OCI-LY1 (cell line): ENCODE results near the gene CATSPER3.

ENCODE experiments used
- H2AFZ ChIP-seq: fragments of 200-600 bp; sonication (generic), shearing (Covaris generic); 2 replicates; pipeline ENCODE4 v1.6.0; 2014; ENCODE audit warnings: antibody characterized with exemption, mild to moderate bottlenecking, low read length
- H3F3A ChIP-seq: fragments of 200-600 bp; sonication (generic), shearing (Covaris generic); 2 replicates; pipeline ENCODE4 v1.6.0; 2014; ENCODE audit warnings: mild to moderate bottlenecking, antibody characterized with exemption, low read length, moderate library complexity; ENCODE audit not compliant: insufficient read depth
- H3K27ac ChIP-seq: fragments of 200-600 bp; sonication (generic); 2 replicates; pipeline ENCODE4 v1.5.1; 2014; ENCODE audit warnings: low read length, mixed run types, mild to moderate bottlenecking, low read depth; ENCODE audit not compliant: poor library complexity, severe bottlenecking
- H3K27me3 ChIP-seq: fragments of 200-600 bp; sonication (generic); 2 replicates; pipeline ENCODE4 v1.6.0; 2014; ENCODE audit warnings: antibody characterized with exemption, mild to moderate bottlenecking, low read length, moderate library complexity; ENCODE audit not compliant: insufficient read depth
- H3K36me3 ChIP-seq: fragments of 200-600 bp; sonication (generic); 2 replicates; pipeline ENCODE4 v1.6.1; 2014; ENCODE audit warnings: mild to moderate bottlenecking, antibody characterized with exemption, low read length, moderate library complexity, mixed read lengths; ENCODE audit not compliant: insufficient read depth
- H3K4me1 ChIP-seq: fragments of 200-600 bp; sonication (generic); 2 replicates; pipeline ENCODE4 v1.5.1; 2014; ENCODE audit warnings: mild to moderate bottlenecking, low read length, moderate library complexity; ENCODE audit not compliant: insufficient read depth, severe bottlenecking
- H3K4me2 ChIP-seq: fragments of 200-600 bp; sonication (generic), shearing (Covaris generic); 2 replicates; pipeline ENCODE4 v1.6.1; 2014; ENCODE audit warnings: low read length
- H3K4me3 ChIP-seq: fragments of 200-600 bp; sonication (generic); 2 replicates; pipeline ENCODE4 v1.5.1; 2014; ENCODE audit warnings: low read length, low read depth, mild to moderate bottlenecking, mixed read lengths; ENCODE audit not compliant: poor library complexity, severe bottlenecking
- H3K79me2 ChIP-seq: fragments of 200-600 bp; shearing (Covaris generic); 2 replicates; pipeline ENCODE4 v1.6.1; 2016; ENCODE audit warnings: mixed run types, low read length, mixed read lengths; ENCODE audit not compliant: insufficient read depth
- H3K9ac ChIP-seq: fragments of 200-600 bp; sonication (generic), shearing (Covaris generic); 2 replicates; pipeline ENCODE4 v1.6.1; 2014; ENCODE audit warnings: mild to moderate bottlenecking, low read length, mixed read lengths
- H3K9me2 ChIP-seq: fragments of 200-600 bp; sonication (generic), shearing (Covaris generic); 2 replicates; pipeline ENCODE4 v1.6.1; 2014; ENCODE audit warnings: low read depth, mild to moderate bottlenecking, low read length, mixed read lengths
- H3K9me3 ChIP-seq: fragments of 200-600 bp; shearing (Covaris generic); 2 replicates; pipeline ENCODE4 v1.6.1; 2014; ENCODE audit warnings: low read length, mixed read lengths
- H4K20me1 ChIP-seq: fragments of 200-600 bp; sonication (generic), shearing (Covaris generic); 2 replicates; pipeline ENCODE4 v1.6.0; 2016; ENCODE audit warnings: mild to moderate bottlenecking, low read length; ENCODE audit not compliant: insufficient read depth
- EZH2 ChIP-seq: fragments of 200-600 bp; sonication (generic), shearing (Covaris generic); IDR thresholded peaks from 2 replicates; pipeline ENCODE4 v1.8.0; 2017; ENCODE audit warnings: borderline replicate concordance, mixed run types, mild to moderate bottlenecking, antibody characterized with exemption, low read length, moderate library complexity, mixed read lengths
- TF ChIP-seq, protein P1 (sequence below): fragments of 200-600 bp; sonication (generic), shearing (Covaris generic); IDR thresholded peaks from 2 replicates; pipeline ENCODE4 v1.5.1; 2017; ENCODE audit warnings: mild to moderate bottlenecking, antibody characterized with exemption, low read length, moderate library complexity, mixed read lengths

The CATSPER3 gene

GRCh38 chr5:135036405-135036804 lies 68.7 kb downstream of the CATSPER3 start:
- Histone ChIP-seq H3K27ac (no peak overlapping the region), H3K4me2 (no peak overlapping the region), H3K9me3 (no peaks in the 10 kb centered on the region), H3K4me3 (no peak overlapping the region), H3K27me3 (no peaks in the 10 kb centered on the region; the same call in 1 of the 2 replicates), H3K9ac (no peak overlapping the region), H3F3A (no peaks in the 10 kb centered on the region), H4K20me1 (no peaks in the 10 kb centered on the region), H3K9me2 (no peaks in the 10 kb centered on the region), H3K36me3 (no peaks in the 10 kb centered on the region; the same call in 1 of the 2 replicates), H2AFZ (no peak overlapping the region), H3K4me1 (peaks cover 31% of the 10 kb centered on the region), H3K79me2 (peaks cover 20% of the 10 kb centered on the region)
- no peak for TF ChIP-seq EZH2
- TF ChIP-seq, protein P1, sequence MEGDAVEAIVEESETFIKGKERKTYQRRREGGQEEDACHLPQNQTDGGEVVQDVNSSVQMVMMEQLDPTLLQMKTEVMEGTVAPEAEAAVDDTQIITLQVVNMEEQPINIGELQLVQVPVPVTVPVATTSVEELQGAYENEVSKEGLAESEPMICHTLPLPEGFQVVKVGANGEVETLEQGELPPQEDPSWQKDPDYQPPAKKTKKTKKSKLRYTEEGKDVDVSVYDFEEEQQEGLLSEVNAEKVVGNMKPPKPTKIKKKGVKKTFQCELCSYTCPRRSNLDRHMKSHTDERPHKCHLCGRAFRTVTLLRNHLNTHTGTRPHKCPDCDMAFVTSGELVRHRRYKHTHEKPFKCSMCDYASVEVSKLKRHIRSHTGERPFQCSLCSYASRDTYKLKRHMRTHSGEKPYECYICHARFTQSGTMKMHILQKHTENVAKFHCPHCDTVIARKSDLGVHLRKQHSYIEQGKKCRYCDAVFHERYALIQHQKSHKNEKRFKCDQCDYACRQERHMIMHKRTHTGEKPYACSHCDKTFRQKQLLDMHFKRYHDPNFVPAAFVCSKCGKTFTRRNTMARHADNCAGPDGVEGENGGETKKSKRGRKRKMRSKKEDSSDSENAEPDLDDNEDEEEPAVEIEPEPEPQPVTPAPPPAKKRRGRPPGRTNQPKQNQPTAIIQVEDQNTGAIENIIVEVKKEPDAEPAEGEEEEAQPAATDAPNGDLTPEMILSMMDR: no peak

GRCh38 chr5:135037519-135038204 lies 70.0 kb downstream of the CATSPER3 start:
- Histone ChIP-seq H2AFZ (no peak overlapping the region), H3K27me3 (no peaks in the 10 kb centered on the region; the same call in 1 of the 2 replicates), H3K9me3 (no peaks in the 10 kb centered on the region), H3K79me2 (peaks cover 8% of the 10 kb centered on the region), H3K36me3 (no peaks in the 10 kb centered on the region; the same call in 1 of the 2 replicates), H3K9me2 (no peaks in the 10 kb centered on the region), H3K9ac (no peak overlapping the region), H3K4me2 (no peak overlapping the region), H3K4me3 (no peak overlapping the region), H3K4me1 (peaks cover 27% of the 10 kb centered on the region), H4K20me1 (no peaks in the 10 kb centered on the region), H3F3A (no peaks in the 10 kb centered on the region), H3K27ac (no peak overlapping the region)
- TF ChIP-seq, protein P1: no peak
- no peak for TF ChIP-seq EZH2

GRCh38 chr5:135038205-135038812 lies 70.6 kb downstream of the CATSPER3 start:
- Histone ChIP-seq H3K4me1 (peaks cover 27% of the 10 kb centered on the region), H3K9me3 (no peaks in the 10 kb centered on the region), H4K20me1 (no peaks in the 10 kb centered on the region), H3K36me3 (no peaks in the 10 kb centered on the region; the same call in 1 of the 2 replicates), H3K79me2 (peaks cover 2% of the 10 kb centered on the region; the same call in 1 of the 2 replicates), H3K4me3 (no peak overlapping the region), H2AFZ (no peak overlapping the region), H3K9me2 (no peaks in the 10 kb centered on the region), H3K9ac (no peak overlapping the region), H3K4me2 (no peak overlapping the region), H3F3A (no peaks in the 10 kb centered on the region), H3K27me3 (no peaks in the 10 kb centered on the region; the same call in 1 of the 2 replicates), H3K27ac (no peak overlapping the region)
- TF ChIP-seq EZH2: no peak
- TF ChIP-seq, protein P1: no peak
